ENCODE data around the gene PRSS12.

- no peak for TF ChIP-seq CTCF (IDR thresholded peaks at IDR 0.05)
- no peak for TF ChIP-seq POLR2AphosphoS5 (IDR thresholded peaks at IDR 0.05)
- no peak for TF ChIP-seq POLR2A (IDR thresholded peaks at IDR 0.05; ENCODE audit: low read depth)
- no peak for TF ChIP-seq EP300 (IDR thresholded peaks at IDR 0.05)
These were observed 88.7 kb downstream of the PRSS12 start for GRCh38 chr4:118264096-118264495.

Measured in esophagus muscularis mucosa (tissue), 4 donors.